Endothelial cell of umbilical vein (primary cell): Measurements from ENCODE around the gene CAV1. TPM values are rescaled to one million over a fixed set of nuclear protein-coding genes. Genes with fewer than 3 reads are reported as not detected.

ENCODE experiments used
- BruUV-seq: library from RNA; stranded (reverse); fragments of 400-500 nt; replicated peaks from 2 replicates; lab custom pipeline; 2021; lab: Mats Ljungman, UMichigan
- CTCF ChIA-PET: fragments of 300-600, 350-600 bp; sonication (Branson Sonifier 250); formaldehyde crosslinking; loops from one replicate; lab custom pipeline; 2021; ENCODE audit warnings: antibody characterized with exemption, inconsistent platforms; lab: Charles Lee
- POLR2A ChIA-PET: fragments of 300-600, 350-600 bp; sonication (Branson Sonifier 250); formaldehyde crosslinking; loops from one replicate; lab custom pipeline; 2021; ENCODE audit warnings: antibody characterized with exemption, inconsistent platforms; lab: Charles Lee
- DNase-seq: peaks from one replicate; pipeline ENCODE4 v3.0.0-alpha.2; 2011; ENCODE audit warnings: low read depth, low spot score
- FAIRE-seq: peaks from 2 replicates; lab custom pipeline; 2011; peaks lifted over from hg19 to GRCh38; lab: Jason Lieb, UNC
- H2AFZ ChIP-seq: 2 replicates; pipeline ENCODE4 v1.6.0; 2012; ENCODE audit warnings: low read depth, low read length, control low read depth, inconsistent platforms
- H3K27ac ChIP-seq: 2 replicates; pipeline ENCODE4 v1.5.1; 2011; ENCODE audit warnings: low read depth, mild to moderate bottlenecking, control low read depth, low read length, moderate library complexity; ENCODE audit not compliant: insufficient read depth
- H3K27me3 ChIP-seq, 2 experiments: 2 replicates each; pipeline versions ENCODE4 v1.6.0 to v1.6.1; 2011; ENCODE audit warnings: low read length in 2 of 2, mixed read lengths in 1 of 2; ENCODE audit not compliant: control insufficient read depth in 2 of 2, insufficient read depth in 2 of 2
- H3K36me3 ChIP-seq, 2 experiments: 2 replicates in 1 of 2; 3 replicates in 1 of 2; pipeline ENCODE4 v1.5.1; 2011; ENCODE audit warnings: low read length in 2 of 2, mild to moderate bottlenecking in 1 of 2, moderate library complexity in 1 of 2; ENCODE audit not compliant: control insufficient read depth in 2 of 2, insufficient read depth in 2 of 2; ENCODE audit errors: extremely low read depth in 1 of 2
- H3K4me1 ChIP-seq: 3 replicates; pipeline ENCODE4 v1.5.1; 2011; ENCODE audit warnings: mild to moderate bottlenecking, low read length; ENCODE audit not compliant: control insufficient read depth, insufficient read depth; ENCODE audit errors: extremely low read depth
- H3K4me2 ChIP-seq: 2 replicates; pipeline ENCODE4 v1.6.1; 2011; ENCODE audit warnings: low read length, control low read depth, mixed read lengths; ENCODE audit not compliant: insufficient read depth
- H3K4me3 ChIP-seq, 3 experiments: fragments of 200-600 bp in 1 of 3; sonication (generic), shearing (Covaris generic) in 1 of 3; replicated peaks in 1 of 3; 2 replicates each; pipeline ENCODE4 v1.5.1; 2011 to 2016; ENCODE audit warnings: control low read depth in 3 of 3, low read length in 3 of 3, mild to moderate bottlenecking in 2 of 3, inconsistent platforms in 1 of 3, low read depth in 1 of 3, moderate library complexity in 1 of 3; ENCODE audit not compliant: insufficient read depth in 1 of 3
- H3K79me2 ChIP-seq: 2 replicates; pipeline ENCODE4 v1.6.0; 2012; ENCODE audit warnings: low read length, inconsistent platforms; ENCODE audit not compliant: control insufficient read depth, insufficient read depth
- H3K9ac ChIP-seq: replicated peaks from 2 replicates; pipeline ENCODE3; 2011; ENCODE audit warnings: low read length, control low read depth; ENCODE audit not compliant: insufficient read depth; ENCODE audit errors: extremely low read depth
- H3K9me1 ChIP-seq: replicated peaks from 3 replicates; pipeline ENCODE4 v1.6.0; 2011; ENCODE audit warnings: mild to moderate bottlenecking, low read length; ENCODE audit not compliant: control insufficient read depth, insufficient read depth; ENCODE audit errors: extremely low read depth
- H3K9me3 ChIP-seq: replicated peaks from 2 replicates; pipeline ENCODE4 v1.5.1; 2012; ENCODE audit warnings: low read length, inconsistent platforms; ENCODE audit not compliant: control insufficient read depth, insufficient read depth
- H4K20me1 ChIP-seq: replicated peaks from 2 replicates; pipeline ENCODE3; 2011; ENCODE audit warnings: mild to moderate bottlenecking, low read length; ENCODE audit not compliant: control insufficient read depth, insufficient read depth; ENCODE audit errors: extremely low read depth
- CTCF ChIP-seq, 2 donors: IDR thresholded peaks; 1 replicate in 1 of 2; 2 replicates in 1 of 2; pipeline ENCODE4 v1.5.1; 2011; ENCODE audit warnings: low read length in 2 of 2, mild to moderate bottlenecking in 2 of 2, moderate library complexity in 2 of 2, control low read depth in 1 of 2, inconsistent platforms in 1 of 2, low read depth in 1 of 2; ENCODE audit not compliant: insufficient read depth in 1 of 2; ENCODE audit errors: extremely low read depth in 1 of 2
- EZH2 ChIP-seq: IDR thresholded peaks from 2 replicates; pipeline ENCODE4 v1.6.1; 2012; ENCODE audit warnings: borderline replicate concordance, low read depth, mild to moderate bottlenecking, moderate library complexity, low read length, inconsistent platforms; ENCODE audit not compliant: severe bottlenecking
- FOS ChIP-seq: IDR thresholded peaks from 2 replicates; pipeline ENCODE4 v1.6.1; 2011; ENCODE audit warnings: mild to moderate bottlenecking, low read length, moderate library complexity, borderline replicate concordance; ENCODE audit not compliant: insufficient read depth
- GATA2 ChIP-seq: IDR thresholded peaks from 2 replicates; pipeline ENCODE4 v1.7.0; 2011; ENCODE audit warnings: low read depth, mild to moderate bottlenecking, moderate library complexity, mixed read lengths, low read length; ENCODE audit not compliant: insufficient read length, insufficient read depth
- JUN ChIP-seq: IDR thresholded peaks from 2 replicates; pipeline ENCODE4 v1.6.1; 2011; ENCODE audit warnings: borderline replicate concordance, low read depth; ENCODE audit not compliant: insufficient read length, insufficient read depth
- MAX ChIP-seq: IDR thresholded peaks from 2 replicates; pipeline ENCODE4 v1.6.1; 2011; ENCODE audit not compliant: insufficient read depth, insufficient read length
- MYC ChIP-seq: IDR thresholded peaks from one replicate; pipeline ENCODE4 v1.6.1; 2011; ENCODE audit warnings: mild to moderate bottlenecking, low read depth, low read length
- POLR2A ChIP-seq: IDR thresholded peaks from 2 replicates; pipeline ENCODE4 v1.6.1; 2012; ENCODE audit warnings: low read depth, mild to moderate bottlenecking, control low read depth, low read length
- POLR2AphosphoS5 ChIP-seq: IDR thresholded peaks from 2 replicates; pipeline ENCODE4 v1.6.1; 2012; ENCODE audit warnings: low read depth, mild to moderate bottlenecking, control low read depth, low read length, moderate library complexity; ENCODE audit not compliant: insufficient read depth
- dilution Hi-C: fragments of 300-500 bp; cut with MboI; formaldehyde crosslinking; loops from one replicate; pipeline ENCODE4 v1.15.0; 2019; ENCODE audit warnings: low sequenced_read_pairs; ENCODE audit not compliant: extremely low pct_ligation_motif_present
- intact Hi-C: fragments of 100-400 bp; cut with micrococcal nuclease; formaldehyde crosslinking; loops from one replicate; pipeline ENCODE4 v1.10.0; 2022
- polyA plus RNA-seq, 4 experiments: library from polyadenylated mRNA; depleted of rRNA in 3 of 4; stranded (reverse) in 3 of 4; unstranded in 1 of 4; fragments of >200 nt; gene quantifications; 2 replicates each; pipeline versions ENCODE4 v1.2.1 to v1.2.3, GENCODE V29; 2011 to 2012; ENCODE audit warnings: missing spikeins in 1 of 4
- total RNA-seq: library from RNA; stranded (reverse); gene quantifications from 2 replicates; pipeline ENCODE4 v1.2.3, GENCODE V29; 2021

CAV1 gene
- total and polyA plus RNA-seq, 2 donors (not counting 3 experiments of a cell fraction or from before 2014, with no cell fraction given) = 1,483 to 3,129 TPM

DNA sequence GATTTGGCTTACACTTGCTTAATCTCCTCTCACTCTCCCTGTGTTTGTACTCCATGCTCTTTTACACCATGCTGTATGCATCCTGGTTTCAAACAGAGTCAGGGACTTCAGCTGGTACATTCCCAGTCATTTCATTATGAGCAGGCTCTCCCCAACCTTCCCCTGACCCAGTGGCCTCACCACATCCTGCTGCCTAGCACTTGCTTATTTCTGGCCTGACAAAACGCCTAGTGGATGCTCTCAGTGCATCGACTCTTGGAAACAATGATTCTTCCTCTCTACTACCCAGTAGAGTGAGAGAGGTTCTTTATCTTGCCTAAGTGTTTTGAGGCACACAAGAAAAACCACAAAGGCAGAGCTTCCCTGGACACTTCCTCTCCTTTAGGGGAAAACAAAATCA lies 63.4 kb downstream of the CAV1 start:
- no peak overlapping the region for H3K9ac ChIP-seq
- peak overlapping the region; percentile 16 for H3K4me2 ChIP-seq
- no peaks in the 10 kb centered on the region for H3K36me3 ChIP-seq
- H3K79me2 ChIP-seq = no peaks in the 10 kb centered on the region
- peaks cover 33% of the 10 kb centered on the region for H3K4me1 ChIP-seq
- peak; percentile 81 for DNase-seq
- no peak overlapping the region for H3K4me3 ChIP-seq
- H2AFZ ChIP-seq = peak overlapping the region; percentile 16
- peak overlapping the region; percentile 42 for H3K27ac ChIP-seq
- no peaks in the 10 kb centered on the region for H3K27me3 ChIP-seq
- no peaks in the 10 kb centered on the region for H3K9me3 ChIP-seq
- CTCF ChIA-PET = interaction anchor here (0.6 to 2.8 kb wide), 28 partner anchors 11 to 417 kb away, joined by 3 to 144 read pairs (median 13); partner anchors contain the start of gene CAV1
- intact Hi-C loops = loop anchor here (1.0 to 2.0 kb wide), 2 partner anchors 261 to 415 kb away; no protein-coding TSS in a partner anchor
- H4K20me1 ChIP-seq = no peaks in the 10 kb centered on the region
- POLR2A ChIA-PET = interaction anchor here (0.6 kb wide), 1 partner anchor 90 kb away, joined by 7 read pairs; no protein-coding TSS in a partner anchor
- FAIRE-seq = peak; percentile 72
- no peaks in the 10 kb centered on the region for H3K9me1 ChIP-seq
- dilution Hi-C loops = no loop called here
- no TSS peak for BruUV-seq
- TF ChIP-seq GATA2 (no peak), CTCF (IDR thresholded peaks at IDR 0.05; ENCODE audit: extremely low read depth in 1 of 2, insufficient read depth in 1 of 2, low read depth in 1 of 2, low read length in 2 of 2) (no peak), FOS (no peak), POLR2A (no peak), POLR2AphosphoS5 (no peak), EZH2 (no peak), MYC (no peak), MAX (no peak), JUN (no peak)
